ENCODE results near the gene ZDHHC15.
"Not testable (repeated sequence)": the region's sequence is repeated elsewhere in the genome, so short reads cannot be mapped to it uniquely, and the experiment has no call there.

ZDHHC15 gene

DNA sequence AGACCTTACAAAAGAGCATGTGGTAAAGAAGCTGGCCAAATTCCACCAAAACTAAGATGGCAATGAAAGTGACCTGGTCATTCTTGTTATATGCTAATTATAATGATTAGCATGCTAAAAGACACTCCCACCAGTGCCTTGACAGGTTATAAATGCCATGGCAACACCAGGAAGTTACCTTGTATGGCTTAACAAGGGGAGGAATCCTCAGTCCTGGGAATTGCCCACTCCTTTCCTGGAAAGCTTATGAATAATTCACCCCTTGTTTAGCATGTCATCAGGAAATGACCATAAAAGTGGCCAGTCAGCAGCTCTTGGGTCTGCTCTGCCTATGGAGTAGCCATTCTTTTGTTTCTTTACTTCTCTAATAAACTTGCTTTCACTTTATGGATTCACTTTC lies 161.0 kb downstream of the ZDHHC15 start:
- DNase-seq (ENCODE audit: low spot score in 2 of 2), result no peak
- Histone ChIP-seq H3K36me3 (replicated peaks) (no peaks in the 10 kb centered on the region), H3K4me3 (no peak overlapping the region), H3K27me3 (ENCODE audit: low read depth) (no peaks in the 10 kb centered on the region), H3K4me1 (no peaks in the 10 kb centered on the region), H3K9me3 (no peaks in the 10 kb centered on the region)
- in situ Hi-C loops (cut with MboI; ENCODE audit: low sequenced_read_pairs), result no loop called here

DNA sequence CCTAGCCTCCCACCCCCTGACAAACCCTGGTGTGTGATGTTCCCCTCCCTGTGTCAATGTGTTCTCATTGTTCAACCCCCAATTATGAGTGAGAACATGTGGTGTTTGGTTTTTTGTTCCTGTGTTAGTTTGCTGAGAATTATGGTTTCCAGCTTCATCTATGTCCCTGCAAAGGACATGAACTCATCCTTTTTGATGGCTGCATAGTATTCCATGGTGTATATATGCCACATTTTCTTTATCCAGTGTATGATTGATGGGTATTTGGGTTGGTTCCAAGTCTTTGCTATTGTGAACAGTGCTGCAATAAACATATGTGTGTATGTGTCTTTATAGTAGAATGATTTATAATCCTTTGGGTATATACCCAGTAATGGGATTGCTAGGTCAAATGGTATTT lies 174.2 kb downstream of the ZDHHC15 start:
- in situ Hi-C loops (cut with MboI; ENCODE audit: low sequenced_read_pairs); H3K4me1 ChIP-seq; H3K36me3 ChIP-seq (replicated peaks); H3K27me3 ChIP-seq (ENCODE audit: low read depth); H3K4me3 ChIP-seq; DNase-seq (ENCODE audit: low spot score in 2 of 2): not testable (repeated sequence)
- H3K9me3 ChIP-seq, result peaks cover 14% of the 10 kb centered on the region

DNA sequence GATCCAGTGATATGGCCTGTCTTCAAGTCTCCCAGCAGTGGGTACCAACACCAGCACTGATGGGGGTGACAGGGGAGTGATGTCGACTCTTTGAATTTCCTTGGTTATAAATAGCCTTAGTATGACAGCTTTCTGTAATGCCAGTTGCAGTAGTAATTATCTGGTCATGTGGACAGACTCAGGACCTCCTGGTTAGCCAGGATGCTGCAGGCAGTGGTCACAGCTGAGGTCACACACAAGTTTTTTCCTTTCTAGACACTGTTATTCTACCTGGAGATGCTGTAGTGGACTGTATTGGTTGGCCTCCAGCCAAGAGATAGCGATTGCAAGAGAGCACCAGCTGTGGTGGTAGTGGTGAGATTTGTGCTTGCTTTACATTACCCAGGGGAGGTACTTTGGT lies 185.3 kb downstream of the ZDHHC15 start:
- in situ Hi-C loops (cut with MboI; ENCODE audit: low sequenced_read_pairs), result no loop called here
- H3K9me3 ChIP-seq, result peaks cover 8% of the 10 kb centered on the region; the same call in 1 of the 2 replicates
- no peaks in the 10 kb centered on the region for H3K27me3 ChIP-seq (ENCODE audit: low read depth)
- 0 out of 2 replicates have a peak, but pooled peaks cover 2% of the 10 kb centered on the region for H3K36me3 ChIP-seq (replicated peaks)
- DNase-seq (ENCODE audit: low spot score in 2 of 2), result no peak
- H3K4me1 ChIP-seq, result no peaks in the 10 kb centered on the region
- no peak overlapping the region for H3K4me3 ChIP-seq

DNA sequence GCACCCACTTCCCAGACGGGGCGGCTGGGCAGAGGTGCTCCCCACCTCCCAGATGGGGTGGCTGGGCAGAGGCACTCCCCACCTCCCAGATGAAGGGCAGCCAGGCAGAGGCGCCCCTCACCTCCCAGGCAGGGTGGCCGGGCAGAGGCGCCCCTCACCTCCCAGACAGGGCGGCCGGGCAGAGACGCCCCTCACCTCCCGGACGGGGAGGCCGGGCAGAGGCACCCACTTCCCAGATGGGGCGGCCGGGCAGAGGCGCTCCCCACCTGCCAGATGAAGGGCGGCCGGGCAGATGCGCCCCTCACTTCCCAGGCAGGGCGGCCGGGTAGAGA lies 187.7 kb downstream of the ZDHHC15 start:
- H3K4me1 ChIP-seq, result no peaks in the 10 kb centered on the region
- H3K9me3 ChIP-seq, result peaks cover 8% of the 10 kb centered on the region; the same call in 1 of the 2 replicates
- in situ Hi-C loops (cut with MboI; ENCODE audit: low sequenced_read_pairs), result no loop called here
- no peak overlapping the region for H3K4me3 ChIP-seq
- no peak for DNase-seq (ENCODE audit: low spot score in 2 of 2)
- H3K36me3 ChIP-seq (replicated peaks), result peaks cover 5% of the 10 kb centered on the region; the same call in 1 of the 2 replicates
- H3K27me3 ChIP-seq (ENCODE audit: low read depth), result no peaks in the 10 kb centered on the region

DNA sequence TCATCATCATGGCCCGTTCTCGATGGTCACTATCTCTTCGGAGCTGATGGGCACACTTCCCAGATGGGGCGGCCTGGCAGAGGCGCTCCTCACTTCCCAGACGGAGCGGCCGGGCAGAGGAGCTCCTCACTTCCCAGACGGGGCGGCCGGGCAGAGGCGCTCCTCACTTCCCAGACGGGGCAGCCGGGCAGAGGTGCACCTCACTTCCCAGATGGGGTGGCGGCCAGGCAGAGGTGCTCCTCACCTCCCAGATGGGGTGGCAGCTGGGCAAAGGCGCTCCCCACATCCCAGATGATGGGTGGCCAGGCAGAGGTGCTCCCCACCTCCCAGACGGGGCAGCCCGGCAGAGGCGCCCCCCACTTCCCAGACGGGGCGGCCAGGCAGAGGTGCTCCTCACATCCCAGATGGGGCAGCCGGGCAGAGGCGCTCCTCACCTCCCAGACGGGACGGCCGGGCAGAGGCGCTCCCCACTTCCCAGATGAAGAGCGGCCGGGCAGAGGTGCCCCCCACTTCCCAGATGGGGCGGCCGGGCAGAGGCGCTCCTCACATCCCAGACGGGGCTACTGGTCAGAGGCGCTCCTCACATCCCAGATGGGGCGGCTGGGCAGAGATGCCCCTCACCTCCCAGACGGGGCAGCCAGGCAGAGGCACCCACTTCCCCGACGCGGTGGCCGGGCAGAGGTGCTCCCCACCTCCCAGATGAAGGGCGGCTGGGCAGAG lies 188.3 kb downstream of the ZDHHC15 start:
- DNase-seq (ENCODE audit: low spot score in 2 of 2); H3K9me3 ChIP-seq; in situ Hi-C loops (cut with MboI; ENCODE audit: low sequenced_read_pairs); H3K36me3 ChIP-seq (replicated peaks); H3K4me1 ChIP-seq; H3K27me3 ChIP-seq (ENCODE audit: low read depth); H3K4me3 ChIP-seq: not testable (repeated sequence)

DNA sequence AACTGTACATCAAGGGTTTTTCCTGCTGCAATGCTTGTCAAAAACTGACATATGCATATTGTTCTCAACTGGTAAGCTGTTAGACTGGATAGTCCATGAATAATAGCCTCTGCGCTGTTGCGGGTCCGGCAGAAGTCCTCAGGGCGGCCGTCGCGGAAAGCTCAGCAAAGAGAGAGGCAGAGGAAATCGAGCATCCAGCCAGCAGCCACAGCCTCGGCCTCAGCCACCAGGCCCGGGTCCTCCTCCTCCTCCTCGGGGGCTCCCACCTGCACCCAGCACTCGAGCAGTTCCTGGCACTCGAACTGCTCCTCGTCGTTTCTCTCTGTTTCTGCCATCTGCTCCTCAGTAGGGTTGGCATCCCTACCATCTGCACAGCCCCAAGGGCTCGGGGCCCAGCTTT lies 195.2 kb downstream of the ZDHHC15 start:
- no peak for DNase-seq (ENCODE audit: low spot score in 2 of 2)
- Histone ChIP-seq H3K4me3 (no peak overlapping the region), H3K27me3 (ENCODE audit: low read depth) (no peaks in the 10 kb centered on the region), H3K36me3 (replicated peaks) (peaks cover 3% of the 10 kb centered on the region; the same call in 1 of the 2 replicates), H3K9me3 (peaks cover under 1% of the 10 kb centered on the region; the same call in 1 of the 2 replicates), H3K4me1 (no peaks in the 10 kb centered on the region)
- in situ Hi-C loops (cut with MboI; ENCODE audit: low sequenced_read_pairs), result no loop called here

Data from HAP-1 (cell line).